H1 (cell line): Measurements from ENCODE around the gene RBP3. TPM values are rescaled to one million over a fixed set of nuclear protein-coding genes. Genes with fewer than 3 reads are reported as not detected.
A peak's percentile ranks its signal among the peaks of the same experiment; 100 is the strongest.

Source experiments
- CTCF ChIA-PET: fragments of 300-600 bp; sonication (Branson Sonifier 250); formaldehyde crosslinking; loops from one replicate; lab custom pipeline; 2021; ENCODE audit not compliant: partially characterized antibody; lab: Charles Lee
- POLR2A ChIA-PET: fragments of 300-600 bp; sonication (Branson Sonifier 250); formaldehyde crosslinking; loops from one replicate; lab custom pipeline; 2021; ENCODE audit warnings: inconsistent platforms; ENCODE audit not compliant: partially characterized antibody; lab: Charles Lee
- DNase-seq, 2 experiments: peaks; one replicate each; pipeline versions ENCODE4 v3.0.0 to v3.0.0-alpha.2; 2010 to 2022; ENCODE audit warnings: low spot score in 2 of 2, low read depth in 1 of 2, mixed read lengths in 1 of 2
- FAIRE-seq: peaks from 2 replicates; lab custom pipeline; 2011; peaks lifted over from hg19 to GRCh38; lab: Jason Lieb, UNC
- H2AFZ ChIP-seq: 2 replicates; pipeline ENCODE4 v1.8.1; 2012; ENCODE audit warnings: low read length, inconsistent platforms
- H2AK5ac ChIP-seq: 2 replicates; pipeline ENCODE4 v1.6.1; 2013; ENCODE audit warnings: low read depth, low read length
- H2BK120ac ChIP-seq: replicated peaks from 2 replicates; pipeline ENCODE3; 2013; ENCODE audit warnings: low read depth, low read length, inconsistent platforms
- H2BK12ac ChIP-seq: 2 replicates; pipeline ENCODE4 v1.6.1; 2013; ENCODE audit warnings: low read depth, low read length
- H2BK15ac ChIP-seq: 2 replicates; pipeline ENCODE4 v1.6.1; 2013; ENCODE audit warnings: low read length
- H2BK20ac ChIP-seq: 2 replicates; pipeline ENCODE4 v1.6.1; 2013; ENCODE audit warnings: low read length
- H2BK5ac ChIP-seq: 2 replicates; pipeline ENCODE4 v1.6.1; 2013; ENCODE audit warnings: low read depth, low read length
- H3K14ac ChIP-seq: 2 replicates; pipeline ENCODE4 v1.6.1; 2013; ENCODE audit warnings: inconsistent platforms; ENCODE audit not compliant: insufficient read length
- H3K18ac ChIP-seq: 2 replicates; pipeline ENCODE4 v1.6.1; 2013; ENCODE audit warnings: low read length; ENCODE audit errors: extremely low read depth
- H3K23ac ChIP-seq: 2 replicates; pipeline ENCODE4 v1.6.1; 2013; ENCODE audit warnings: inconsistent platforms; ENCODE audit not compliant: insufficient read length
- H3K23me2 ChIP-seq: 2 replicates; pipeline ENCODE4 v1.6.1; 2013; ENCODE audit warnings: low read depth, low read length
- H3K27ac ChIP-seq: 2 replicates; pipeline ENCODE4 v1.6.1; 2011; ENCODE audit warnings: low read depth, low read length, inconsistent platforms
- H3K27me3 ChIP-seq, 4 experiments: replicated peaks in 1 of 4; 1 replicate in 1 of 4; 2 replicates in 3 of 4; pipeline versions ENCODE4 v1.6.1 to v1.8.1; 2011 to 2013; ENCODE audit warnings: low read length in 3 of 4, mild to moderate bottlenecking in 3 of 4, inconsistent platforms in 2 of 4, mixed read lengths in 2 of 4, moderate library complexity in 1 of 4; ENCODE audit not compliant: control insufficient read depth in 3 of 4, insufficient read depth in 3 of 4; ENCODE audit errors: extremely low read depth in 1 of 4
- H3K36me3 ChIP-seq, 4 experiments: 2 replicates each; pipeline versions ENCODE4 v1.6.1 to v1.8.1; 2011 to 2013; ENCODE audit warnings: mild to moderate bottlenecking in 4 of 4, low read length in 3 of 4, moderate library complexity in 2 of 4, control low read depth in 1 of 4, inconsistent platforms in 1 of 4; ENCODE audit not compliant: insufficient read depth in 4 of 4, control insufficient read depth in 2 of 4
- H3K4ac ChIP-seq: replicated peaks from 2 replicates; pipeline ENCODE3; 2013; ENCODE audit warnings: low read length, low read depth, mixed read lengths, inconsistent platforms; ENCODE audit not compliant: insufficient read length
- H3K4me1 ChIP-seq, 4 experiments: replicated peaks in 1 of 4; 1 replicate in 1 of 4; 2 replicates in 3 of 4; pipeline versions ENCODE4 v1.6.1 to v1.8.1; 2011 to 2013; ENCODE audit warnings: low read length in 3 of 4, inconsistent platforms in 2 of 4, mixed read lengths in 1 of 4; ENCODE audit not compliant: insufficient read depth in 4 of 4, control insufficient read depth in 3 of 4
- H3K4me2 ChIP-seq, 2 experiments: 2 replicates each; pipeline versions ENCODE4 v1.6.1 to v1.8.1; 2011 to 2013; ENCODE audit warnings: low read depth in 2 of 2, low read length in 2 of 2, control low read depth in 1 of 2, inconsistent platforms in 1 of 2, mild to moderate bottlenecking in 1 of 2; ENCODE audit not compliant: insufficient read depth in 1 of 2
- H3K4me3 ChIP-seq, 4 experiments: fragments of 200-600, 300-600 bp in 1 of 4; sonication (generic), shearing (Covaris generic), sonication (Bioruptor Twin) in 1 of 4; 2 replicates each; pipeline versions ENCODE4 v1.5.1 to v1.8.1; 2011 to 2016; ENCODE audit warnings: low read length in 4 of 4, low read depth in 3 of 4, control low read depth in 2 of 4, inconsistent platforms in 2 of 4, mild to moderate bottlenecking in 2 of 4, mixed read lengths in 1 of 4, moderate library complexity in 1 of 4; ENCODE audit not compliant: insufficient read depth in 2 of 4; ENCODE audit errors: extremely low read depth in 1 of 4
- H3K56ac ChIP-seq: replicated peaks from 2 replicates; pipeline ENCODE3; 2013; ENCODE audit warnings: low read depth, mild to moderate bottlenecking, mixed read lengths, low read length, inconsistent platforms; ENCODE audit not compliant: insufficient read length
- H3K79me1 ChIP-seq: 2 replicates; pipeline ENCODE4 v1.6.1; 2013; ENCODE audit warnings: low read depth, low read length, control low read depth
- H3K79me2 ChIP-seq, 2 experiments: 2 replicates each; pipeline versions ENCODE4 v1.6.1 to v1.8.1; 2012 to 2013; ENCODE audit warnings: low read length in 2 of 2, mild to moderate bottlenecking in 2 of 2, inconsistent platforms in 1 of 2; ENCODE audit not compliant: insufficient read depth in 2 of 2, control insufficient read depth in 1 of 2
- H3K9ac ChIP-seq, 4 experiments: replicated peaks in 1 of 4; 1 replicate in 1 of 4; 2 replicates in 3 of 4; pipeline versions ENCODE4 v1.6.1 to v1.8.1; 2011 to 2013; ENCODE audit warnings: low read depth in 3 of 4, low read length in 3 of 4, control low read depth in 2 of 4, mild to moderate bottlenecking in 2 of 4, moderate library complexity in 2 of 4, inconsistent platforms in 1 of 4; ENCODE audit errors: extremely low read depth in 1 of 4
- H3K9me3 ChIP-seq, 2 experiments: 2 replicates each; pipeline versions ENCODE4 v1.6.1 to v1.8.1; 2012 to 2013; ENCODE audit warnings: mild to moderate bottlenecking in 2 of 2, moderate library complexity in 2 of 2, control low read depth in 1 of 2, inconsistent platforms in 1 of 2, low read depth in 1 of 2, low read length in 1 of 2, mixed read lengths in 1 of 2; ENCODE audit not compliant: insufficient read depth in 2 of 2
- H4K20me1 ChIP-seq, 2 experiments: replicated peaks in 1 of 2; 2 replicates each; pipeline versions ENCODE3 to v1.8.1; 2011 to 2013; ENCODE audit warnings: inconsistent platforms in 2 of 2, low read length in 2 of 2, mild to moderate bottlenecking in 1 of 2; ENCODE audit not compliant: insufficient read depth in 2 of 2, control insufficient read depth in 1 of 2
- H4K5ac ChIP-seq: 2 replicates; pipeline ENCODE4 v1.6.1; 2013; ENCODE audit warnings: low read length, low read depth, mixed read lengths, inconsistent platforms; ENCODE audit not compliant: insufficient read length
- H4K8ac ChIP-seq: 2 replicates; pipeline ENCODE4 v1.8.0; 2013; ENCODE audit warnings: mild to moderate bottlenecking, moderate library complexity, low read length, inconsistent platforms; ENCODE audit not compliant: insufficient read depth; ENCODE audit errors: extremely low read depth
- H4K91ac ChIP-seq: replicated peaks from 2 replicates; pipeline ENCODE3; 2013; ENCODE audit warnings: low read length, mixed read lengths, inconsistent platforms; ENCODE audit not compliant: insufficient read length
- HDAC2 ChIP-seq, 2 experiments: fragments of 300-600 bp in 1 of 2; sonication (generic) in 1 of 2; IDR thresholded peaks; 2 replicates each; pipeline ENCODE4 v1.6.1; 2011 to 2012; ENCODE audit warnings: low read depth in 2 of 2, low read length in 2 of 2, mild to moderate bottlenecking in 2 of 2, moderate library complexity in 2 of 2, borderline replicate concordance in 1 of 2, inconsistent platforms in 1 of 2
- SAP30 ChIP-seq: fragments of 300-600 bp; sonication (generic); IDR thresholded peaks from 2 replicates; pipeline ENCODE4 v1.7.1; 2012; ENCODE audit warnings: low read length, moderate library complexity, mild to moderate bottlenecking, inconsistent platforms; ENCODE audit not compliant: insufficient read depth, insufficient replicate concordance
- TAF7 ChIP-seq: optimal IDR thresholded peaks from 2 replicates; pipeline ENCODE3; 2011; ENCODE audit warnings: low read depth, mild to moderate bottlenecking, inconsistent platforms, low read length, moderate library complexity, borderline replicate concordance
- TCF12 ChIP-seq: IDR thresholded peaks from 2 replicates; pipeline ENCODE4 v1.6.1; 2011; ENCODE audit warnings: low read depth, mild to moderate bottlenecking, low read length
- WGBS, 2 experiments: shearing (Covaris generic) in 1 of 2; methylation state at CpG; one replicate each; pipeline versions ENCODE4 v1.1.6 to v1.1.7; 2013 to 2015; ENCODE audit warnings: low lambda C conversion rate in 2 of 2, mixed read lengths in 2 of 2, inconsistent platforms in 1 of 2, low coverage in 1 of 2, missing lambda C conversion rate in 1 of 2; ENCODE audit not compliant: insufficient replicate concordance in 2 of 2, insufficient coverage in 1 of 2, insufficient read length in 1 of 2; ENCODE audit errors: extremely low coverage in 1 of 2, missing lambda C conversion rate in 1 of 2; 5-methylcytosine and 5-hydroxymethylcytosine counted together
- polyA plus RNA-seq, 7 experiments: library from polyadenylated mRNA; depleted of rRNA in 3 of 7; stranded (reverse) in 5 of 7; unstranded in 2 of 7; fragments of >200 nt in 5 of 7; fragments of 200-250 nt in 2 of 7; gene quantifications; 1 replicate in 5 of 7; 2 replicates in 1 of 7; 4 replicates in 1 of 7; pipeline versions ENCODE4 v1.2.1 to v1.2.3, GENCODE V29; 2011 to 2013; ENCODE audit warnings: missing spikeins in 2 of 7, mixed read lengths in 2 of 7
- total RNA-seq: library from RNA; stranded (reverse); fragmentation: NEBNext Ultra II Directional; extraction: Animal tissue kit (Norgen Biotek cat#: 25700); gene quantifications from 2 replicates; pipeline ENCODE4 v1.2.1, GENCODE V29; 2021

The RBP3 gene
- total and polyA plus RNA-seq, 2 of the 8 experiments (the other 6 are each of a cell fraction or from before 2014, with no cell fraction given) = not detected

GRCh38 chr10:47383261-47384147 is 35.3 kb downstream of the RBP3 start:
- Histone ChIP-seq H3K27ac (no peak overlapping the region), H3K79me1 (no peaks in the 10 kb centered on the region; the same call in 1 of the 2 replicates), H2AFZ (0 out of 2 replicates have a peak overlapping the region, but pooled peaks have one; percentile 20), H3K9me3 (no peaks in the 10 kb centered on the region), H4K8ac (no peak overlapping the region; the same call in 1 of the 2 replicates), H3K4me2 (peak overlapping the region; percentile 82 to 95), H3K4me3 (peak overlapping the region; percentile 67 to 91 (median 74)), H3K9ac (peak overlapping the region in 3 of 4 experiments; percentile 42 to 61 (median 49); a peak in 4 of 7 replicates), H2BK15ac (0 out of 2 replicates have a peak overlapping the region, but pooled peaks have one; percentile 72), H2AK5ac (no peak overlapping the region), H2BK5ac (peak overlapping the region; percentile 75; the same call in 1 of the 2 replicates)
- CTCF ChIA-PET = interaction anchor here (0.7 to 4.2 kb wide), 3 partner anchors 19 to 24 kb away, joined by 3 to 22 read pairs (median 4); no protein-coding TSS in a partner anchor
- TF ChIP-seq SAP30 (peak; percentile 62), TCF12 (peak; percentile 92), HDAC2 (IDR thresholded peaks at IDR 0.05; ENCODE audit: borderline replicate concordance in 1 of 2, low read depth in 2 of 2, low read length in 2 of 2) (0 out of 4 replicates have a peak, but pooled peaks of 1 of the 2 experiments have one; percentile 38), TAF7 (no peak)
- TF ChIP-seq, all 59 proteins: peak for 3
- POLR2A ChIA-PET = interaction anchor here (1.1 to 2.3 kb wide), 6 partner anchors 10 to 20 kb away, joined by 3 to 14 read pairs (median 6); no protein-coding TSS in a partner anchor
- H3K4ac ChIP-seq = no peak overlapping the region
- no peak overlapping the region for H2BK12ac ChIP-seq
- H4K5ac ChIP-seq = no peak overlapping the region
- no peak overlapping the region for H2BK20ac ChIP-seq
- no peak overlapping the region for H3K23ac ChIP-seq
- H3K56ac ChIP-seq = no peak overlapping the region
- no peak overlapping the region for H4K91ac ChIP-seq
- peaks cover 0 to 2% (median 1%) of the 10 kb centered on the region in 4 experiments; a peak in 1 of 7 replicates for H3K27me3 ChIP-seq
- WGBS, 2 experiments = 2% methylated on average over 9 of the region's 9 CpGs; no CpG with 5 or more reads in 1 of the 2 experiments
- peaks cover 0 to 10% (median 5%) of the 10 kb centered on the region in 4 experiments; a peak in 4 of 7 replicates for H3K4me1 ChIP-seq
- no peaks in the 10 kb centered on the region for H3K36me3 ChIP-seq
- H2BK120ac ChIP-seq = no peak overlapping the region
- no peaks in the 10 kb centered on the region for H3K79me2 ChIP-seq
- FAIRE-seq (no peak), DNase-seq (peak; percentile 43 to 57)
- H3K14ac ChIP-seq = no peak overlapping the region
- H3K23me2 ChIP-seq = peaks cover 9% of the 10 kb centered on the region
- H3K18ac ChIP-seq = 0 out of 2 replicates have a peak overlapping the region, but pooled peaks have one; percentile 32
- no peaks in the 10 kb centered on the region for H4K20me1 ChIP-seq
